ENCODE measurements around the gene RGS3.

Gene RGS3

DNA sequence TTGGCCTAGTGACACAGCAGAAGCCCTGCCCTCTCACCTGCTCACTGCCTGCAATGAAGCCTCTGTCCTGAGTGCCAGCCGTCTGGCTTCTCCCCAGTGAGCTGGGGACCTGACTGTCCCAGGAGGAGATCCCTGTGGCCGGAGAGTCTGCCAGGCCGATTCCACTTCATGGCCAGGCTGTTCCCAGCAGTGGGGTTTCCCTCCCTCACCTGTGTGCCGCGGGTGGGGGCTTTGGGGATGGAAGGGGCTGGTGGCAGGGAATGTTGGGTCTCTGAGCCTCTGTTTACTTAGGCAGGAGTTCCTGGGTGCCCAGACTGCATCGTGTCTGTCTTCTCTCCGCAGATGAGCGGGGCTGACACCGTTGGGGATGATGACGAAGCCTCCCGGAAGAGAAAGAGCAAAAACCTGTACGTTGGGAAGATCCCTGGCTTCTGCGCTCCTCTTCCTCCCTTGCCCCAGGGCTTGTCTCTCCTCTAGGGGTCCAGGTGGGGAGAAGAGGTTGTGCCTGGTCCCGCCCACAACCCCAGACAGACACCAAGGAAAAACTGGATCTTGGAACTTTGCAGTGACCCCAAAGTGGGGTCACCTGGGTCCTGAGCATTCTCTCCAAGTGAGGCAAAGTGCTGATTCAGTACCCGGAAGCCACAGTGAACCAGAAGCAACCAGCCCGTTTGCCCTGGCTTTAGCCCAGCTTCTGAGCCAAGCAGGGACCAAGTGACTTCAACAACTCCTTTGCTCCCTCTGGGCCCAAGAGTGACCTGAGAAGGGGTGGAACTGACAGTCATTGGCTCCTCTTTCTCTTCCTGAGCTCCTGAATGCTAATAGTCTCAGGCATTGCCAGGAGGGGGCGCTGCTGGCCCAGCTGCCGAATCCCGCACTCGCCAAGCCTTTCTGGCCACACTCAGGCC lies 127.7 kb downstream of the RGS3 start:
- DNase-seq: peak; percentile 36

DNA sequence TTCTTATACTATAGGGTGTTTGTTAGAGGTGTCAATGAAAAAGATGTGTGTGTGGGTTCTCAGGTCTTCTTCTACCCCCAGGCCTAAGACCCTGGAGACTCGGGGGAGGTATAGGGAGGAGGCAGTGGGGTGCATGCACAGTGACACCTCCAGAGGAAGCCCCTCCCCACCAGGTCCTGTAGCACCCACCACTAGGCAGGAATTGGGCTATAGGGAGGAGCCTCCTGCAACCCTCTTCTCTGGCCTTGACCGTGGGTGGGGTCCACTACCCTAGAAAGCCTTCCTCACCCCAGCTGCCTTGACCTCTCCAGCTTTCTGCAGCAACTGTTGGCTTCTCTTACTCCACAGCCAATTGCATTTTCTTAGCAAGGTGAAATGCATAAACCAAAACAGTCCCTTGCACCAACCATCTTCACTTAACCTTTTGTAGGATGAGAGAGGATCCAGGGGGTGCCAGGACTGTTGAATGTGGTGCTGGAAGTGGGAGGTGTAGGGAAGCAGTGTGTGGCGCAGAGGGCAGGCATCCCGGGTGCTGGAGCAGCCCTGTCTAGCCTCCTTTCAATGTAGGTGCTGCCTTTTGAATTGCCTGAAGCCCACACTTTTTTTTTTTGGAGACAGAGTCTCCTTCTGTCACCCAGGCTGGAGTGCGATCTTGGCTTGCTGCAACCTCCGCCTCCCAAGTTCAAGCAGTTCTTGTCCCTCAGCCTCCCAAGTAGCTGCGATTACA lies 128.5 kb downstream of the RGS3 start:
- no peak for DNase-seq

DNA sequence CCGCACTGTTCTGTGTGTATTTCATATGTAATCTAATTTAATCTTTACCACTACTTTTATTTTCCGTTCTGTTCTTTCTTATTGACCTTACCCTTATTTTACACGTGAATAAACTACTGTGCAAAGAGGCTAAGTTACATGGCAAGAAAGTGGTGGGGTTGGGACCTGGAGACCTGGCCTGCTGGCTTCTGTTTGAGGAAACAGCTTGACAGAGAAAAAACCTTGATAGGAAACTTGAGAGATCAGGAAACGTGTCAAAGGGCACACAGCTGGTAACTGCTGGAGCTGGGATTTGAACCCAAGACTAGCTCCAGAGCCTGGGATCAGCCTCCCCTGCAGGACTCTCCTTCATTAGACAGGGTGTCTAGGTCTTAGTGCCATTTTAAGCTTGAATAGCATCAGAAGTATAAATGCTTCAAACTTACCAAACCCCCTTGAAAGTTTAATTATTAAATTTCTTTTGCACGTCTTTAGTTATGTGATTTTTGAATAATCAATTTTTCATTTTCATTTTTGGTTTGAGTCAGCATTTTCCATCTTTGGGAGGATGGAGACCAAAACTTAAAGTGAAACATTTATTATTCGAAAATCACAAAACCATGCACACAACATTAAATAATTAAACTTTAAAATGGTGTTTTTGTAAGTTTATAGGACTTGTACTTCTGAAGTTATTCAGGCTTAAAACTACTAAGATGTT lies 129.5 kb downstream of the RGS3 start:
- no peak for DNase-seq

DNA sequence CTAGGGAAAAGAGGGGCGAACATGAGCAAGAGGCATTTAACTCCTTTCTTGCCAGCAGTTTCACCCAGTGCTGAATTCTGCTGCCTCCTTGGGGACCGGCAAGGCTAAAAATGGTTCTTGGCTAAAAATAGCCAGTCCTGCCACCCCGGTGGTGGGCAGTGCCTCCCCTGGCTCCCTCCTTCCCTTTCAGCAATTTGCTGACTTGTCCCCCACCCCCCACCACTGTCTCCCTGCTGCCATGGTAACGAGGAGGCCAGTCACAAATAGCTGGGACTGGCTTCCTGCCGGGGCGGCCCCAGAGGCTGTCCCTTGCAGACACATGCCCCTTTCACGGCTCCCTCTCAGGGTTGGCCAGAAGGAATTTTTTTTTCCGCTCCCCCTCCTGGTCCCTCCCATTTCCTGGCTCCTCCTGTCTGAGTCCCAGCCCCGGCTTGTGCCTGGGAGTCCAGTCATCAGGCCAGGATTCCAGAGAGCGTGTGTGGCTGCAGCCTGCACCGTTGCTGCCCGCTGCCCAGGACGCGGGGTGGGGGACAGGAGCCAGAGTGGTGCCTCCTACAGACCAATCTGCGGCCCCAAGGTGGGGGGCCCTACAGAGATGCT lies 130.3 kb downstream of the RGS3 start:
- DNase-seq: no peak

DNA sequence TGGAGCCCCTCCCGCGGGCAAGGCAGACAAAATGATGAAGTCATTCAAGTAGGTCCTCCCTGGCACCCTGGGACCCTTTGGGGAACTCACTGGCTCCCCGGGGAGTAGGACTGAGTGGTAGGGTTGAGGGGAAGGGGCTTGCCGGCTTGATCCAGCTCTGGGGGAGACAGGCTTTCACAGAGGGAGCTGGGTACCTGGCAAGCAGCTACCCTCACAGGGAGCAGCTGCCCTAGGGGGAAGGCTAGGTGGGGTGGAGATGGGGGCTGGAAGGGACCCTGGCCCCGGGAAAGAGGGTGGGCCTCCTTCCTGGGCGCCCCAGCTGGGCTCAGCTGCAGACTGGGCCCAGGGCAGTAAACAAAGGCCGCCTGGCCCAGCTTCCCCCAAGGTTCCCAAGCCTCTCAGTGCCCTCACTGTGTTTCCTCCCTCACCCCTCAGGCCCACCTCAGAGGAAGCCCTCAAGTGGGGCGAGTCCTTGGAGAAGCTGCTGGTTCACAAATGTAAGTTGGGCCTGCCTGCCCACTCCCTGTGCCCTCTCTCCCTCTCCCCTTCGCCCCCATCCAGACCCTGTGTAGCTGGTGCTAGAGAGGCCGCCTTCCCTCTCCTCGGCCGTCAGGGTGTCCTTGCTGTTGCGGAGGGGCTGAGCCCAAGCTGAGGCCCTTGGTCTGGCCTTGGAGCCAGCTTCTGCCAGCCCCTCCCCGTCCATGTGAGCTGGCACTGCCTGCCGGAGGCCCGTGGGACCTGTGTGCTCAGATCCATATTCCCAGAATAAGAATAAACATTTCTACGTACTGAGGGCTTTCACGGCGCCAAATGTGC lies 131.2 kb downstream of the RGS3 start:
- no peak for DNase-seq

DNA sequence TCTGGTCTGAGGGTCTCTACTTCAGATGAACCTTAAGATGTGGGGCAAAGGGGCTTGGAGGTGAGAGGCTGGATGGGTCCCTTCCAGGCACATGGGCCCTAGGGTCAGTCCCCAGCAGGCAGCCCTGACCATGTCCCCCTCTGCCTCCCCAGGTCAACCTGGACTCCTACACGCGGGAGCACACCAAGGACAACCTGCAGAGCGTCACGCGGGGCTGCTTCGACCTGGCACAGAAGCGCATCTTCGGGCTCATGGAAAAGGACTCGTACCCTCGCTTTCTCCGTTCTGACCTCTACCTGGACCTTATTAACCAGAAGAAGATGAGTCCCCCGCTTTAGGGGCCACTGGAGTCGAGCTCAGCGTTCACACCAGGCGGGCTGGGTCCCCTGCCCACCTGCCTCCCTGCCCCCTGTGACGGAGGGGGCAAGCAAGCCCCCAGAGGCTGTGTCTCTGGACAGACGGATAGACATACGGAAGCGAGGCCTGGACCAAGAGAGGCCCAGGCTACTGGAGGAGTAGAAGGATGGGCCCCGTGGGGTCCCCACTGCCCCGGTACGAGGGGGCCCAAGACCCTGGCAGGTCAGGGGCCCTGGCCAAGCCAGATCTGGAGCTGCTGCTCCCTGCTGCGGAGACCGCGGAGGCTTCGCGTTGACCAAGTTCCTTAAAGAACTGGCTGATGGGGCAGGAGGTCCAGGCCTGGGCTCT lies 133.2 kb downstream of the RGS3 start:
- DNase-seq: no peak

DNA sequence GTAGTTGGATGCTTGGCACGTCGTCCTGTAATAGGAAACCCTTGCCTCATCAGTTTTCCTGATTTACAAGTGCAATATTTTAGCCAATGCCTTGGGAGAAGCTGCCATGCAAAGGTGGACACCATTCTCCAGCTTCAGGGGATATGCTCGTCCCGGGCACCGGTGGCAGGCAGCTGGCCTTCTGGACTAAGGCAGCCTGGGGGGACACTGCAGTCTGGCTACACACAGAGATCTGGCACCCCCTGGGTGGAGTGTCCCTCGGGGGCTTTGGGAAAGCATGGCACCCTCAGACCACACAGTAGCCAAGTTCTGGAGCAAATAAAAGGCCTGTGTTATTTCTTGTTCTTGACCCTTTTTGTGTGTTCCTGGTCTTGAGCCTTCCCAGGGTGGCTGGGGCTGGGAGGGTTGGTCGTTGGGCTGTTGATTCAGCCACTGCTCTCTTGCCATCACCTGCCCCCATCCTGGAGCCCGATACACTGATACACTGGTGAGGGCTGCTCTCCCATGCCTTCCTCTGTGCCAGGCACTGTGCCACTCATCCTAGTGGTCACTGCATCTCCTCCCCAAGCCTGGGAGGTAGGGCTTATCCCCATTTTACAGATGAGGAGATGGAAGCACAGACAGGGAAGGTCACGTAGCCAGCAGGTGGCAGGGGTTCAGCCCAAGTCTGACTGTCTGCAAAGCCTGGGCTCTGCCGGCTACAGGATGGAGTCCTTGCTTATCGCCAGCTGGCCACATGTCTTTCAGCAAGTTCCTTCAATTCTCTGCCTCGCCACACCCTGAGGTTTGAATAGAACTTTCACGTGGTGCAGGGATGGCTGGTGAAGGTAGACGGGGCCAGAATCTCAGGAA lies 134.1 kb downstream of the RGS3 start:
- DNase-seq: no peak

DNA sequence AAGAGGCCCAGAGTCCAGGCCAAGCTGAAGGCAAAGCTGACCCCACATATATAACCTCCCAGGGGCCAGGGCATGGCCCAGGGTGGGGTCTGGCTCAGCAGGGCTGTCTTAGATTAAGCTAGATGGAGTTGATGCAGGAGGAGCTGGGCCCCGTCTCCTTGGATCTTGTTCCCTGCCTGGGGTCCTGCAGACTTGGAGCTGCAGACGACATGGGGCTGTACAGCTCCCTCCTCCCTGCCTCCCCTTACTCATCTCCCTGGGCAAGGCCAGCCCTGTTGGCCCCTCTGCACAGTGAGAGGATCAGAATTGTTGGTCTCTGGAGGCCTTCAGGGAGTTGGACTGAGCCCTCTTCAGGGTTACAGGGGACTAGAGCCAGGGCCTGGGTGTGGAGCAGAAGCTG lies 134.9 kb downstream of the RGS3 start:
- no peak for DNase-seq

DNA sequence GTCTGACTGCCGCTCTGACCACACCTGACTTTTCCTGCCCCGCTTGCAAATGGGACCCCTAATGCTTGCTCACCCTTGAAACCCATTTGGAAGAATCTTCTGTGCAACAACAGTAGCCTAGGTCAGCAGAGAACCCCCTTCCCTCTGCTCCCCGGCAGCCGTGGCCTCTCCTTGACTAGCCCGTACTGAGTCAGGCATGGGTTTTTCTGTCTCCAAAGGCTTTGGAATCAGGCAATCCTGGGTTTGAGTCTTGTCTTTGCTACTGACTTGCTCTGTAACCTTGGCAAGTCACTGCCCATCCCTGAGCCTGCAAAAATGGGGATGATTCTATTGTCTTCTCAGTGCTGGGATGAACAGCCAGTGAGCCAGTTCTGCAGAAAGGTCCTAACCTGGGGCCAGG lies 135.4 kb downstream of the RGS3 start:
- DNase-seq: no peak

DNA sequence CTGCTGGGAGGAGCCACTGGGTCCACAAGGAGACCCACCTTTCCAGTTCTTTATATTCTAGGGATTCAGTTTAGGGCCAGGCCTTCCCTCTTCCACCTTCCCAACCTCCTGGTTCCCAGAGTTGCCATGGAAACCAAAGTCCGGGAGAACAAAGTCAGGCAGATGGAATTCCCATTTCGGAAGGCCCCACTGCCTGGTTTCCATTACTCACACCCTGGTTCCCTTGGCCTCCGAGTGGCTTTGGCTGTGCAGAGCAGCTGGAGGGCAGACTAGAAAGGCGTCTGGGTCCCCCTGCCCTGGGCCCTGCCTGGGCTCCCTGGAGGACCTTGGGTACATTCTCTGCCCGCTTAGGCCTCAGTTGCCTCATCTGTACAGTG lies 136.1 kb downstream of the RGS3 start:
- DNase-seq: no peak

DNA sequence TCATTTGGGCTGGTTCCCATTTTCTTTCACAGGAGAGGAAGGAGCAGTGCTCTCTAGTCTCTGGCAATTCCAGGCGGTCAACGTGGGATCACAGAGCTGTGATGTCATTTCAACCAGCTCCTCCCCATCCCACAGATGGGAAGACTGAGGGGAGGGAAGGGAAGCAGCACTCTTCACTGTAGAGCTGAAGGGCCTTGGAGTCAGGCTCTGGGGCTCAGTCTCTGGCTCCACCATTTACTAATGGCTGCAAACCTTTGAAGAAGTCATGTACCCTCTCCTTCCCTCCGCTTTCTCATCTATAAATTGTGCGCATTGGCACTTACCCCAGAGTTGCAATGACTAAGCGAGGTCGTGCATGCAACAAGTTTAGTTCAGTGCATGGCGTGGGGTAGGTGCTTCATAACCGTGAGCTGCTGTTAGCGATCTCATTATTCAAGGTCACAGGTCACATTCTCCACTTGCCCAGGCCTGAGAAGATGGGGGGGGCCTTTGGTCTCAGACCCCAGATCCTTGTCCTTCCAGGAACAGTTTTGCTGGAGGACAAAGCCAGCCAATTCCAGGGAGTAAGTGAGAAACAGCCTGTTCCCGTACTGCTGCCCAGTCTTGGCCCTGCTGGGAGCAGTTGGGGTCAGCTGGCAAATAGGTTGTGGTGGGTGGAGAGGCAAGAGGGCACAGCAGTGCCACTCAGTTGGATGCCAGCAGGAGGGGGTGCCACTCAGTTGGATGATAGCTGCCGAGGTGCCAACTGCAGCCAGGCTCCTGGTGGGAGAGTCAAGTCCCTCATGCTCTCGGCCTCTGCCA lies 136.7 kb downstream of the RGS3 start:
- DNase-seq: no peak

DNA sequence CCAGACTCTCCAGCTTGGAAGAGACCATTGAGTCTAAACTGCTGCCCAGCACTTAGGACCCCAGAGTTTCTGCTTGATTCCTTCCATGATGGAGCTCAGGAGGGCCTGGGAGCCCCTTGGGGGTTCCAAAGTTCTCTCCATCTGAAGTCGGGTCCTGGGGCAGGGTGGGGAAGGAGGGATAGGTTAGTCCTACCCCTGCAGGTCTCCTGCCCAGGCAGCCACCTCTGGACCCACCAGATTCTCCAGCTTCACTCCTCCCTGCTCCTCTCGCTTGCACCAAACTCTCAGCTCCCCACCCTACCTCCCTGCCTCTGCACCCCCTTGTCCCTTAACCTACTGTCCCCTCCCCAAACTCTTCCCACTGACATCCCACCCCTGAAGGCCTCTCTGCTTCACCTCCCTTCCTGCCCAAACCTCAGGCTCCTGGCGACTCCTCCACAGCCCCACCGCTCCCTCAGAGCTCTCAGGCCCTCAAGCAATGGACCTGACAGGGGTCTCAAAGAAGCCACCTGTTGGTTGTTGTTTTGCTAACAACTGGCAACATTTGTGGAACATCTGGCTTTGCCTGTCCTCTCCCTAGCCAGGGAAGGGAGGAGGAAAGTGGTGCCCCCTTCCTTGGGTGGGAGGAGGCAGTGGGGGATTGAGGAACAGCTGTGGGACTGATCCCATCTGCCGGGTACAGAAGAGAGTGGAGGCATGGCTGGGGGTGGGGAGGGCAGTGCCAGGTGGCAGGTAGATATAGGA lies 137.5 kb downstream of the RGS3 start:
- DNase-seq: no peak

DNA sequence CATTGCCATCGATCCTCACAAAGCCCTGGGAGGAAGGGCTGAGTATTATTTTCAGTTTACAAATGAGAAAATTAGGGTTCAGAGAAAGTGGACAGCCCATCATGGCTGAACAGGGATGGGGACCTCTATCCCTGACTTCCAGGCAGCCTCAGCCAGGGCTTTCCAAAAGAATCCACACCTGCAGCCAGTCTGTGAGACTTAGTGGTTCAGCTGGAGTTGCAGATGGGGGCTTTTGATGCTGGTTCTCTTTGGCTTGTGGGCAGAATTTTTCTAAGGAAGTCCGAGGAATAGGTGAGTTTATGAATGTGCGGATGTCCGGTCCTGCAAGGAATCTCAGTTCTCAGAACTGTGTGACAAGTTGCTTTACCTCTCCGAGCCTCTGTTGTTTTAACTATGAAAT lies 138.1 kb downstream of the RGS3 start:
- DNase-seq: no peak

DNA sequence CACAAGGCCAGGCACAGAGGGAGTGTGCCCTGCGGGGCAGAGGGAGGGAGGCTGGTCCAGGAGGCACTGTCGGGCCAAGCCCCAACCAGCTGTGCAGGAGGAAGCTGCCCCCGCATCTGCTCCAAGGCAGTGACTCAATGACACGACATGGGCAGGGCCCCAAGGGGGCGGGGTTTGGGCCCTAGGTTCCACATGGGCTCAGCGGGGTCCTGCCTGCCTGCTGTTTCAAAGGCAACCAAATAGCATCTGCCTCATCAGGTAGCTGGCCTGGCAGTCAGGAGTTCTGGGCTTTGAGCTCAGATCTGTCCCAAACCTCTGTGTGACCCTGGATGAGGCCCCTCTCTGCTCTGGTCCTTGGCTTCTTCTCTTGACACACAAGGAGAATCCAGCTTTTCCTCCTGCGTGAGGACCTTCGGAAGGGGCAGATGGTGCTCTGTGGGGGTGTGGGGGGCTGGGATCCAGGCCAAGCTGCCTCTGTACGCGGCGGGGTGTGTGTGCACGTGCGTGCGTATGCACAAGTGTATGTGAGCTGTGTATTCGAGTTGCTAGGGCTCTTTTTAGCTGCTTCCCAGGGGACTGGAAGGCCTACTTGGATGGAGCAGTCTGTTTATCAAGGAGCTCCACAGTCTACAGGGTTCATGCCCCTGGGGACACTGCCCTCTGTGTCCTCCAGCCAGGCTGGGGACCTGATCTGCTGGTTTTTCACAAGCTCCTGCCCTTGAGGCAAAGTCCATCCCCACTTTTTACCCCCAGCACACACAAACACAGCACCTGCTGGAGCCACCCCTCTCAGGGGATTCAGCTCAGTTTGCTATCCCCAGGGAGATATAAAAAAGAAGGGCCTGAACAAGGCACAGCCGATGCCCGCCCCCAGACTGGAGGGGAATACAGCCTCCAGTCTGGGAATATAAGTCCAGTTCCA lies 138.9 kb downstream of the RGS3 start:
- no peak for DNase-seq

DNA sequence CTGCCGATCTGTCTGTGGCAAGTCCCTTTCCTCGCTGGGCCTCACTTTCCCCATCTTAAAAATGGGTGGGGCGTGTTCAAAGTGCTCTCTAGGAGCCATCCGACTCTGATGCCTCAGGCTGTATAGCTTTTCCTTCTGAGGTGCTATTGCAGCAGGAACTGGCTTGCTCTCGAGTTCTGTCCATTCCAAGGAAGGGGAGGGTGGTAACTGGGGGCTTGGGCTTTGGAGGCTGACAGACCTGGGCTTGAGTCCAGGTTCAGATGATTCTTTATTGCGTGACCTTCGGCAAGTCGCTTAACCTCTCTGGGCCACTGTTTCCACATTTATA lies 139.5 kb downstream of the RGS3 start:
- DNase-seq: no peak

DNA sequence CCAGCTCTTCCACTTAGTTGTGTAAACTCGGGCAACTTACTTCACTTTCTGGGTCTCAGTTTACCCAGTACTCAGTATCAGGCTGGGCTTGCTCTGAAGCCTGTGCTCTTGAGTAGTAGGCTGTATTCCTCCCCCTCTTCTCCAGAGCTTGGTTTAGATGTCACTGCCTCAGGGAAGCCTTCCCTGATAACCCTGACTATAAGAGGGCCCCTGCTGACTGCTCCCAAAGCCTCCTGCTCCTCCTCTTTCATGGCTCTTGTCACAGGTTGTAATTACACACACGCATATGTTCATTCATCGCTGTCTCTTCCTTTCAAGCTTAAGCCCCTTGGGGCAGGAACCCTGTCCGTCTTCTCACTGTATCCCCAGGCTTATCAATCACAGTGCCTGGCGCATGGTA lies 140.2 kb downstream of the RGS3 start:
- DNase-seq: no peak

DNA sequence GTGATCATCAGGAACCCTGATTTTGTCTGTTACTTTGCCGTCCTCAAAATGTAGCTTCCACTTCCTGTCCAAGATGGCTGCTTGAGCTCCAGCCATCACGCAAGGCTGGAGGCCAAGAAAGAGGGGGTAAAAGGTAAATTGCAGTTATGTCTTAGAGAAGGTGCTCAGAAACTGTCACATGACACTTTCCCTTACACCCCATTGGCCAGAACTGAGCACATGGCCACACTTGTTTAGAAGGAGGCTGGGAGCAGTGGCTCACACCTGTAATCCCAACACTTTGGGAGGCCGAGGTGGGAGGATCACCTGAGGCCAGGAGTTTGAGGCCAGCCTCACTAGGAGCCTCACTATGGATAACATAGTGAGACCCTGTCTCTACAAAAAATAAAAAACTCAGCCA lies 140.9 kb downstream of the RGS3 start:
- DNase-seq: no peak

DNA sequence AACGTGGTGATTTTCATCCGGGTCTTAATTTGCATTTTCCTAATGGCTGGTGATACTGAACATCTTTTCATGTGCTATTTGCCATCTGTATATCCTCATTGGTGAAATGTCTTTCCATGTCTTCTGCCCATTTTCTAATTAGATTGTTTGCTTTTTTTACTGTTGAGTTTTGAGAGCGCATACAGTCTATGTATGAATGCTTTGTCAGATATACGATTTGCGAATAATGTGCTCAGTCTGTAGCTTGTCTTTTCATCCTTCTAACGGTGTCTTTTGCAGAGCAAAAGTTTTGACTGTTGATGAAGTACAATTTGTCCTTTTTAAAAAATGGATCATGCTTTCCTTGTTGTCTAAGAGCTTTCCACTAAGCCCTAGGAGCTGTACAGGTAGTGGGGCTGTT lies 143.0 kb downstream of the RGS3 start:
- no peak for DNase-seq
